Lower leg skin (tissue), 3 donors: ENCODE data around the gene GINS2.

Source experiments
- CTCF ChIP-seq, 3 donors: fragments of 450-650 bp; IDR thresholded peaks; one replicate each; pipeline ENCODE4 v1.5.1; 2016; ENCODE audit warnings: antibody characterized with exemption in 3 of 3, mild to moderate bottlenecking in 3 of 3, moderate library complexity in 2 of 3
- POLR2A ChIP-seq, 2 donors: fragments of 450-650 bp; IDR thresholded peaks; one replicate each; pipeline ENCODE4 v1.6.1; 2016 to 2017; ENCODE audit warnings: antibody characterized with exemption in 2 of 2, mild to moderate bottlenecking in 1 of 2, moderate library complexity in 1 of 2

GRCh38 chr16:85731179-85731578 lies 42.4 kb upstream of the GINS2 start:
- no peak for TF ChIP-seq CTCF (IDR thresholded peaks at IDR 0.05)
- TF ChIP-seq POLR2A (IDR thresholded peaks at IDR 0.05), result no peak
